IPS-15b (cell line): ENCODE measurements around the gene ME1.

Experiments used
- H3K27me3 ChIP-seq: one replicate; pipeline ENCODE4 v1.6.1; 2013; ENCODE audit warnings: low read length; ENCODE audit not compliant: control insufficient read depth, insufficient read depth
- H3K36me3 ChIP-seq: one replicate; pipeline ENCODE4 v1.6.1; 2013; ENCODE audit warnings: low read length; ENCODE audit not compliant: control insufficient read depth, insufficient read depth
- H3K4me1 ChIP-seq: one replicate; pipeline ENCODE4 v1.6.1; 2013; ENCODE audit warnings: mild to moderate bottlenecking, low read length; ENCODE audit not compliant: control insufficient read depth, insufficient read depth
- H3K4me3 ChIP-seq: one replicate; pipeline ENCODE4 v1.5.1; 2013; ENCODE audit warnings: low read depth, low read length
- H3K9ac ChIP-seq: one replicate; pipeline ENCODE4 v1.6.1; 2013; ENCODE audit warnings: low read depth, mild to moderate bottlenecking, low read length
- H3K9me3 ChIP-seq: one replicate; pipeline ENCODE4 v1.6.1; 2013; ENCODE audit warnings: mild to moderate bottlenecking, low read length; ENCODE audit not compliant: control insufficient read depth, insufficient read depth

Gene ME1

DNA sequence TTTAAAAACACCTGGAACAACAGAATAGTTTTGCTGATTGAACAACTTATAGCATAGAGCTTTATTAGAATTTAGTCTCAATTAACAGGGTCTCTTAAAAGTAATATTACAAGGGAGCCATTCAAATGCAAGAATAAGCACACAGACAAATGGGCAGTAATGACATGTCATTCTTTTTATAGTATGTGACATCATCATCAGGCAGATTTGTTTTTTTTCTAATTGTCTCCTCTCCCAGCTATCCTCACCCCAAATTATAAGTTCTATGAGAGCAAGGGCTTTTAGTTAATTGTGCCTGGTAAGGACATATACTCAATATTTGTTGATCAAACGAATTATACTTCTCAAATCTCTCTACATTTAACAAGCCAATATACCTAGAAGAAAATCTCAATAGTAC is 248.7 kb downstream of the ME1 start:
- Histone ChIP-seq H3K4me1 (no peaks in the 10 kb centered on the region), H3K4me3 (no peak overlapping the region), H3K9ac (no peak overlapping the region), H3K27me3 (no peaks in the 10 kb centered on the region), H3K9me3 (no peaks in the 10 kb centered on the region), H3K36me3 (peaks cover 19% of the 10 kb centered on the region)

DNA sequence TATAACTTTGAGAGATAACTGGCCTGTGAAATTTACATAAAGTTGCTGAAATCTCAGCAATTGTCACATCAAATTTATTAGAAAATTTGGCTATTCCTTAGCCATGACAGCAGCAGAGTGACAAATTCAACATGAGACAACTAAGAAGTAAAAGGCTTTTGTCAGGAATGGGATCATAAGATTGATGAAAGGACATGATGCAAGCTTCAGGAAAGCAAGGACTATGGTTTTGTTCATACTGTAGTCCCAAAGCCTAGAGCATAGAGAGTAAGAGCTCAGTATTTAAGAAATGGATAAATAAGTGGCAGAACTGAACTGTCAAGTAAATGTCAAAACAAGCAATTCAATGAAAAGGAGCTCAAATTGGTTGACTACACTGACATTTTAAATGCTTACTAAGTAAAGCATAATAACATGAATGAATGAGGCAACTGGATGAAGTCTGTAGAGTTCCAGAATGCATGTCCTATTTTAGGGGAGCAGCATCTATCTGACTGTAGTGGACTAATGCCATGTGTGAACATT is 250.4 kb downstream of the ME1 start:
- Histone ChIP-seq H3K9ac (no peak overlapping the region), H3K4me3 (no peak overlapping the region), H3K27me3 (no peaks in the 10 kb centered on the region), H3K9me3 (no peaks in the 10 kb centered on the region), H3K36me3 (peaks cover 13% of the 10 kb centered on the region), H3K4me1 (no peaks in the 10 kb centered on the region)

DNA sequence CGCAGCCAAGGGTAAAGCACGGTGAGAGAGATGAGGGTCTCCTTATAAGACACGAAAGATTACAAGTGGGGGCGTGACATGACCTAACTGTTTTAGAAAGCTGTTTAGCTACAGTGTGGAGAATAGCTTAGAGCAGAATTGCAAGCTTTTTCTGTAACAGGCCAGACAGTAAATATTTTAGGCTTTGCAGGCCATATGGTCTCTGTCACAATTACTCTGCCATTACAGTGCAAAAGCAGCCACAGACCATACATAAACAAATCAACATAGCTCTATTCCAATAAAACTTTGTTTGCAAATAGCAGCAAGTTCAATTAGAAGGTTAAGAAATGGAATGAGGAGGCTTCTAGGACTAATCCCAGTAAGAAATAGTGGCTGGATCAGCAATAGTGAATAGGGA is 254.6 kb downstream of the ME1 start:
- Histone ChIP-seq H3K4me3 (no peak overlapping the region), H3K9me3 (no peaks in the 10 kb centered on the region), H3K27me3 (no peaks in the 10 kb centered on the region), H3K9ac (no peak overlapping the region), H3K36me3 (peaks cover 10% of the 10 kb centered on the region), H3K4me1 (no peaks in the 10 kb centered on the region)

DNA sequence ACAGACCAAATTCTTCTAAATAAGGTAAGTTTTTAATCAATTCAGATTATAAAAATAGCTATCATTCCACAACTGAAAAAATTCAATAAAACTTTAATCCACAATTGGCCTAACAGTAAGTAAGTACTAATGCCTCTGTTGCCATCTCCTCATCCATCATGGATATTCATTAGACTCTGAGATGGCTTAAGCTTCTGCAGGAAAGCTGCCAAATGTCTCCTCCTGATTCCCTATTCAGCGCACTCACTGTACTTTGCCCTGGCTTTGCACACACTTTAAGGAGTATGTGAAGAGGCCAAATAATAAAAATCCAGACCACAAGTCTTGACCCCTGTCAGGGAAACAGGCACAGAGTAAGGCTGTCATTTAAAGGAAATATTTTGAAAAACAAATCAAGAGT is 261.3 kb downstream of the ME1 start:
- Histone ChIP-seq H3K27me3 (no peaks in the 10 kb centered on the region), H3K4me3 (no peak overlapping the region), H3K36me3 (peaks cover 6% of the 10 kb centered on the region), H3K9me3 (no peaks in the 10 kb centered on the region), H3K4me1 (no peaks in the 10 kb centered on the region), H3K9ac (no peak overlapping the region)

- Histone ChIP-seq H3K4me3 (no peak overlapping the region), H3K4me1 (no peaks in the 10 kb centered on the region), H3K9ac (no peak overlapping the region), H3K27me3 (no peaks in the 10 kb centered on the region), H3K36me3 (peaks cover 6% of the 10 kb centered on the region), H3K9me3 (no peaks in the 10 kb centered on the region)
These were observed 261.7 kb downstream of the ME1 start for GRCh38 chr6:83169106-83169505.

- H3K27me3 ChIP-seq, result no peaks in the 10 kb centered on the region
- H3K9ac ChIP-seq, result no peak overlapping the region
- peaks cover 6% of the 10 kb centered on the region for H3K36me3 ChIP-seq
- H3K9me3 ChIP-seq, result no peaks in the 10 kb centered on the region
- no peaks in the 10 kb centered on the region for H3K4me1 ChIP-seq
- H3K4me3 ChIP-seq, result no peak overlapping the region
These were observed 262.3 kb downstream of the ME1 start for GRCh38 chr6:83168556-83168955.

- H3K9ac ChIP-seq, result no peak overlapping the region
- no peak overlapping the region for H3K4me3 ChIP-seq
- peaks cover 4% of the 10 kb centered on the region for H3K36me3 ChIP-seq
- H3K4me1 ChIP-seq, result no peaks in the 10 kb centered on the region
- H3K27me3 ChIP-seq, result no peaks in the 10 kb centered on the region
- no peaks in the 10 kb centered on the region for H3K9me3 ChIP-seq
These were observed 263.0 kb downstream of the ME1 start for GRCh38 chr6:83167726-83168278.
